PC-3 (cell line): ENCODE measurements around the gene KCNQ1. TPM values are rescaled to one million over a fixed set of nuclear protein-coding genes. Genes with fewer than 3 reads are reported as not detected.

ENCODE experiments used
- ATAC-seq: fragments of 200-7000 bp; cut with Tn5 transposase; 2 replicates; pipeline ENCODE4 v1.9.1; 2020; ENCODE audit warnings: mild to moderate bottlenecking, moderate library complexity
- BruUV-seq: library from RNA; stranded (reverse); fragments of 400-500 nt; replicated peaks from 2 replicates; lab custom pipeline; 2021; lab: Mats Ljungman, UMichigan
- CTCF ChIA-PET: fragments of 300-600 bp; sonication (Branson Sonifier 250); formaldehyde crosslinking; loops from one replicate; lab custom pipeline; 2022; ENCODE audit warnings: antibody characterized with exemption; lab: Charles Lee
- POLR2A ChIA-PET: fragments of 300-600 bp; sonication (Branson Sonifier 250); formaldehyde crosslinking; loops from one replicate; lab custom pipeline; 2022; ENCODE audit warnings: antibody characterized with exemption; ENCODE audit not compliant: unreplicated experiment; lab: Charles Lee
- DNase-seq: peaks from one replicate; pipeline ENCODE4 v3.0.0-alpha.2; 2015
- H2AFZ ChIP-seq: fragments of 300-600 bp; sonication (generic); 2 replicates; pipeline ENCODE4 v1.6.0; 2016; ENCODE audit warnings: antibody characterized with exemption, low read length
- H3F3A ChIP-seq: fragments of 300-600 bp; sonication (generic); one replicate; pipeline ENCODE4 v1.6.0; 2017; ENCODE audit warnings: antibody characterized with exemption, low read length, control low read depth, mild to moderate bottlenecking; ENCODE audit not compliant: unreplicated experiment
- H3K27ac ChIP-seq: fragments of 300-600 bp; sonication (generic); 2 replicates; pipeline ENCODE4 v1.5.1; 2016; ENCODE audit warnings: mild to moderate bottlenecking, low read length
- H3K27me3 ChIP-seq: fragments of 300-600 bp; sonication (generic); 2 replicates; pipeline ENCODE4 v1.6.1; 2016; ENCODE audit warnings: low read length, mixed read lengths
- H3K36me3 ChIP-seq: fragments of 300-600 bp; sonication (generic); 2 replicates; pipeline ENCODE4 v1.6.1; 2016; ENCODE audit warnings: low read depth, mixed run types, low read length, mixed read lengths
- H3K4me1 ChIP-seq: fragments of 300-600 bp; sonication (generic); 2 replicates; pipeline ENCODE4 v1.5.1; 2016; ENCODE audit warnings: low read length; ENCODE audit not compliant: insufficient read depth
- H3K4me2 ChIP-seq: fragments of 300-600 bp; sonication (generic); 2 replicates; pipeline ENCODE4 v1.6.0; 2016; ENCODE audit warnings: low read length
- H3K4me3 ChIP-seq: fragments of 300-600 bp; sonication (generic); 2 replicates; pipeline ENCODE4 v1.5.1; 2016; ENCODE audit warnings: mild to moderate bottlenecking, low read length, mixed read lengths
- H3K79me2 ChIP-seq: fragments of 300-600 bp; sonication (generic); 2 replicates; pipeline ENCODE4 v1.6.1; 2017; ENCODE audit warnings: low read length, mixed read lengths
- H3K9ac ChIP-seq: fragments of 300-600 bp; sonication (generic); 2 replicates; pipeline ENCODE4 v1.6.0; 2016; ENCODE audit warnings: mild to moderate bottlenecking, low read length
- H3K9me2 ChIP-seq: fragments of 300-600 bp; sonication (generic); replicated peaks from 2 replicates; pipeline ENCODE4 v1.6.1; 2016; ENCODE audit warnings: mixed run types, low read length, mixed read lengths
- H3K9me3 ChIP-seq: fragments of 300-600 bp; sonication (generic); 2 replicates; pipeline ENCODE4 v1.6.1; 2016; ENCODE audit warnings: low read length, mixed read lengths
- H4K20me1 ChIP-seq: fragments of 300-600 bp; sonication (generic); 2 replicates; pipeline ENCODE4 v1.6.1; 2016; ENCODE audit warnings: low read length, mixed read lengths
- CTCF ChIP-seq: fragments of 300-600 bp; sonication (generic); conservative IDR thresholded peaks from 2 replicates; pipeline ENCODE4 v1.5.1; 2017; ENCODE audit warnings: antibody characterized with exemption, low read depth, mild to moderate bottlenecking, low read length
- EZH2 ChIP-seq: fragments of 300-600 bp; sonication (generic); IDR thresholded peaks from one replicate; pipeline ENCODE4 v1.6.1; 2017; ENCODE audit warnings: antibody characterized with exemption, mild to moderate bottlenecking, low read length; ENCODE audit not compliant: unreplicated experiment
- EZH2phosphoT487 ChIP-seq: fragments of 300-600 bp; sonication (generic); IDR thresholded peaks from 2 replicates; pipeline ENCODE4 v1.6.1; 2018; ENCODE audit warnings: mild to moderate bottlenecking, antibody characterized with exemption, low read length, borderline replicate concordance
- intact Hi-C: fragments of 100-400 bp; cut with micrococcal nuclease; formaldehyde crosslinking; loops from 2 replicates; pipeline ENCODE4 v1.9.0; 2023
- total RNA-seq: library from RNA; depleted of rRNA; stranded (reverse); fragments of >200 nt; gene quantifications from 2 replicates; pipeline ENCODE4 v1.2.3, GENCODE V29; 2014

KCNQ1 gene
- total RNA-seq, 1 experiment from 2014 or later: 0.40 TPM

- H3K9me3 ChIP-seq: no peaks in the 10 kb centered on the region
- intact Hi-C loops: no loop called here
Measured at GRCh38 chr11:2744166-2744565, 299.4 kb downstream of the KCNQ1 start.

DNA sequence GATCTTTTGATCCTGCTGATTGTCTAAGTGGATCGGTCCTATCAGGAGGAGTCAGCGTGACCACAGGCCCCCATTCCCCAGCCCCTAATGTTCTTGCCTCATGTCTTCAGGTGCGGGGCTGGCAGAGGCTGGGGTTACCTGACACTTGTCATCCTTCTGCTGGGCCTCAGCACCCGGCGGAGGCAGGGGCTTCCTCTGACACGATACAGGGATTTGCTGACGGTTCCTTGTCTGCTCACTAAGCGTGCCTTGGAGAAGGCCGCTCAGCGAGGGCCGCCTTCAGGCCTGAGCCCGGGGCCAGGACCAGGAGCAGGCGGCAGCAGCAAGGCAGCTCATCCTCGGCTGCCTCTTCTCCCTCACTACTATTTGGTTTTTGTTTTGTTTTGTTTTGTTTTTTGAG is 300.7 kb downstream of the KCNQ1 start:
- no TSS peak for BruUV-seq
- CTCF ChIA-PET: no interaction called here
- no peaks in the 10 kb centered on the region for H3K27me3 ChIP-seq

More at GRCh38 chr11:2744166-2744565, 299.4 kb downstream of the KCNQ1 start:
- ATAC-seq: no peak
- no peak overlapping the region for H3K9ac ChIP-seq
- H3K79me2 ChIP-seq: no peaks in the 10 kb centered on the region
- POLR2A ChIA-PET: no interaction called here
- no peak overlapping the region for H3K4me2 ChIP-seq
- H4K20me1 ChIP-seq: no peaks in the 10 kb centered on the region
- no peak overlapping the region for H3K4me3 ChIP-seq
- BruUV-seq: no TSS peak
- H3K4me1 ChIP-seq: peaks cover 15% of the 10 kb centered on the region
- no peaks in the 10 kb centered on the region for H3F3A ChIP-seq
- TF ChIP-seq EZH2 (no peak), EZH2phosphoT487 (no peak), CTCF (no peak)
- CTCF ChIA-PET: no interaction called here
- H2AFZ ChIP-seq: no peak overlapping the region
- H3K27ac ChIP-seq: no peak overlapping the region
- no peaks in the 10 kb centered on the region for H3K9me2 ChIP-seq
- no peak for DNase-seq
- H3K27me3 ChIP-seq: no peaks in the 10 kb centered on the region
- H3K36me3 ChIP-seq: no peaks in the 10 kb centered on the region

More for the DNA sequence above, 300.7 kb downstream of the KCNQ1 start:
- peaks cover 15% of the 10 kb centered on the region for H3K4me1 ChIP-seq
- H3K9ac ChIP-seq: no peak overlapping the region
- H3K4me2 ChIP-seq: no peak overlapping the region
- no peaks in the 10 kb centered on the region for H3K9me2 ChIP-seq
- intact Hi-C loops: no loop called here
- POLR2A ChIA-PET: no interaction called here
- ATAC-seq (no peak), DNase-seq (no peak)
- no peak overlapping the region for H2AFZ ChIP-seq
- no peak overlapping the region for H3K27ac ChIP-seq
- H3K4me3 ChIP-seq: no peak overlapping the region
- no peaks in the 10 kb centered on the region for H3K9me3 ChIP-seq
- no peaks in the 10 kb centered on the region for H3F3A ChIP-seq
- H4K20me1 ChIP-seq: no peaks in the 10 kb centered on the region
- no peaks in the 10 kb centered on the region for H3K79me2 ChIP-seq
- no peak for TF ChIP-seq CTCF
- no peak for TF ChIP-seq EZH2phosphoT487
- TF ChIP-seq EZH2: no peak
- H3K36me3 ChIP-seq: no peaks in the 10 kb centered on the region
